ENCODE results near the gene CHD9NB.
"Not testable (repeated sequence)": the region's sequence is repeated elsewhere in the genome, so short reads cannot be mapped to it uniquely, and the experiment has no call there.

CHD9NB gene

GRCh38 chr16:53048139-53048915 is 4.4 kb downstream of the CHD9NB start:
- no peak for TF ChIP-seq CTCF (IDR thresholded peaks at IDR 0.05; ENCODE audit: low read depth, low read length)
- no peak overlapping the region for H3K4me3 ChIP-seq (replicated peaks in 1 of 2; ENCODE audit: low read depth in 2 of 2, low read length in 2 of 2)
- no peak for DNase-seq (ENCODE audit: low read depth in 2 of 2)

GRCh38 chr16:53047515-53047914 is 5.2 kb downstream of the CHD9NB start:
- not testable (repeated sequence) for DNase-seq (ENCODE audit: low read depth in 2 of 2); H3K4me3 ChIP-seq (replicated peaks in 1 of 2; ENCODE audit: low read depth in 2 of 2, low read length in 2 of 2)

GRCh38 chr16:53045341-53046220 is 7.1 kb downstream of the CHD9NB start:
- no peak for DNase-seq (ENCODE audit: low read depth in 2 of 2)
- H3K4me3 ChIP-seq (replicated peaks in 1 of 2; ENCODE audit: low read depth in 2 of 2, low read length in 2 of 2), result no peak overlapping the region

GRCh38 chr16:53043986-53044601 is 8.6 kb downstream of the CHD9NB start:
- no peak for DNase-seq (ENCODE audit: low read depth in 2 of 2)
- H3K4me3 ChIP-seq (replicated peaks in 1 of 2; ENCODE audit: low read depth in 2 of 2, low read length in 2 of 2), result no peak overlapping the region
- TF ChIP-seq CTCF (IDR thresholded peaks at IDR 0.05; ENCODE audit: low read depth, low read length), result no peak

More at GRCh38 chr16:53045341-53046220, 7.1 kb downstream of the CHD9NB start:
- TF ChIP-seq CTCF (IDR thresholded peaks at IDR 0.05; ENCODE audit: low read depth, low read length), result no peak

- TF ChIP-seq CTCF (IDR thresholded peaks at IDR 0.05; ENCODE audit: low read depth, low read length), result no peak
- peak; percentile 44 to 53 for DNase-seq (ENCODE audit: low read depth in 2 of 2)
- H3K4me3 ChIP-seq (replicated peaks in 1 of 2; ENCODE audit: low read depth in 2 of 2, low read length in 2 of 2), result no peak overlapping the region
Measured at GRCh38 chr16:53043428-53043831, 9.3 kb downstream of the CHD9NB start.

- TF ChIP-seq CTCF (IDR thresholded peaks at IDR 0.05; ENCODE audit: low read depth, low read length), result no peak
- H3K4me3 ChIP-seq (replicated peaks in 1 of 2; ENCODE audit: low read depth in 2 of 2, low read length in 2 of 2), result peak overlapping the region in 1 of 2 donors; percentile 13
- DNase-seq (ENCODE audit: low read depth in 2 of 2), result no peak
Measured at GRCh38 chr16:53042235-53042701, 10.4 kb downstream of the CHD9NB start.
